A549 (cell line): ENCODE measurements around the gene C1orf141.

Experiments used
- EP300 ChIP-seq, 2 experiments: fragments of >200 bp; sonication (Bioruptor Twin); formaldehyde crosslinking; IDR thresholded peaks; 2 replicates in 1 of 2; 3 replicates in 1 of 2; pipeline ENCODE4 v1.6.1; 2016 to 2017
- FOSB ChIP-seq: fragments of 250-450 bp; sonication (Bioruptor Pico); IDR thresholded peaks from 2 replicates; pipeline ENCODE4 v1.5.0; 2020; ENCODE audit warnings: mild to moderate bottlenecking, moderate library complexity
- HOXB13 ChIP-seq: fragments of 250-450 bp; sonication (Bioruptor Pico); IDR thresholded peaks from 2 replicates; pipeline ENCODE4 v1.5.0; 2020; ENCODE audit warnings: low read depth, mild to moderate bottlenecking, moderate library complexity
- JUN ChIP-seq, 2 experiments: fragments of >200 bp; sonication (Bioruptor Twin); formaldehyde crosslinking; IDR thresholded peaks; 2 replicates in 1 of 2; 3 replicates in 1 of 2; pipeline ENCODE4 v1.6.1; 2016 to 2017
- MYC ChIP-seq: IDR thresholded peaks from 2 replicates; pipeline ENCODE4 v1.6.1; 2012; ENCODE audit warnings: mild to moderate bottlenecking, inconsistent platforms, low read length, improper control_type of control experiment, borderline replicate concordance
- POLR2A ChIP-seq: IDR thresholded peaks from 2 replicates; pipeline ENCODE4 v1.6.1; 2012; ENCODE audit warnings: mild to moderate bottlenecking, low read length
- POLR2AphosphoS2 ChIP-seq: conservative IDR thresholded peaks from 2 replicates; pipeline ENCODE4 v1.6.1; 2012; ENCODE audit warnings: low read length, improper control_type of control experiment, inconsistent platforms
- SREBF2 ChIP-seq: fragments of 450-650 bp; IDR thresholded peaks from 2 replicates; pipeline ENCODE4 v1.6.1; 2014; ENCODE audit warnings: mild to moderate bottlenecking, moderate library complexity
- ZFP36 ChIP-seq: fragments of 450-650 bp; IDR thresholded peaks from 2 replicates; pipeline ENCODE4 v1.6.1; 2014; ENCODE audit warnings: borderline replicate concordance; ENCODE audit not compliant: partially characterized antibody
- TF ChIP-seq, protein P1 (sequence below): fragments of >200 bp; sonication (Bioruptor Twin); formaldehyde crosslinking; IDR thresholded peaks from 3 replicates; pipeline ENCODE4 v1.5.1; 2016
- TF ChIP-seq, protein P2 (sequence below): fragments of 200-600 bp; sonication (generic); IDR thresholded peaks from 2 replicates; pipeline ENCODE4 v1.6.1; 2016; ENCODE audit warnings: antibody characterized with exemption, mild to moderate bottlenecking, moderate library complexity

DNA sequence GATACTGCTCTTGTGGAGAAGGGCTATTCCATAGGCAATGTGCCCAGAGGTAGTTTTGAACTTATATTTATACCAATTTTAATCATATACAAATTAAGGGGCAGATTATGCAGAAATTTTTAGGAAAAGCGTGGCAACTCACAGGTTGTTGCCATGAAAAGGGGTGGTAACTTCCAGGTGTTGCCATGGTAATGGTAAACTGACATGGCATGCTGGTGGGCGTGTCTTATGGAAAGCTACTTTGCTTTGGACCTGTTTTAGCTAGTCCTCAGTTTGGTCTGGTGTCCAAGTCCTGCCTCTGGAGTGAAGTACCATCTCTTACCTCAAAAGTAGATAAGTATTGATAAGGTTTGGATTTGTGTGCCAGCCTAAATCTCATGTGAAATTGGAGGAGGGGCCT, 23.6 kb upstream of the C1orf141 start:
- TF ChIP-seq MYC (no peak), POLR2AphosphoS2 (no peak), SREBF2 (no peak), ZFP36 (no peak), POLR2A (no peak), JUN (IDR thresholded peaks at IDR 0.05) (no peak), EP300 (IDR thresholded peaks at IDR 0.05) (no peak), FOSB (CRISPR knock-in tag) (no peak), HOXB13 (no peak)
- TF ChIP-seq, protein P1, sequence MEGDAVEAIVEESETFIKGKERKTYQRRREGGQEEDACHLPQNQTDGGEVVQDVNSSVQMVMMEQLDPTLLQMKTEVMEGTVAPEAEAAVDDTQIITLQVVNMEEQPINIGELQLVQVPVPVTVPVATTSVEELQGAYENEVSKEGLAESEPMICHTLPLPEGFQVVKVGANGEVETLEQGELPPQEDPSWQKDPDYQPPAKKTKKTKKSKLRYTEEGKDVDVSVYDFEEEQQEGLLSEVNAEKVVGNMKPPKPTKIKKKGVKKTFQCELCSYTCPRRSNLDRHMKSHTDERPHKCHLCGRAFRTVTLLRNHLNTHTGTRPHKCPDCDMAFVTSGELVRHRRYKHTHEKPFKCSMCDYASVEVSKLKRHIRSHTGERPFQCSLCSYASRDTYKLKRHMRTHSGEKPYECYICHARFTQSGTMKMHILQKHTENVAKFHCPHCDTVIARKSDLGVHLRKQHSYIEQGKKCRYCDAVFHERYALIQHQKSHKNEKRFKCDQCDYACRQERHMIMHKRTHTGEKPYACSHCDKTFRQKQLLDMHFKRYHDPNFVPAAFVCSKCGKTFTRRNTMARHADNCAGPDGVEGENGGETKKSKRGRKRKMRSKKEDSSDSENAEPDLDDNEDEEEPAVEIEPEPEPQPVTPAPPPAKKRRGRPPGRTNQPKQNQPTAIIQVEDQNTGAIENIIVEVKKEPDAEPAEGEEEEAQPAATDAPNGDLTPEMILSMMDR = no peak
- TF ChIP-seq, protein P2, sequence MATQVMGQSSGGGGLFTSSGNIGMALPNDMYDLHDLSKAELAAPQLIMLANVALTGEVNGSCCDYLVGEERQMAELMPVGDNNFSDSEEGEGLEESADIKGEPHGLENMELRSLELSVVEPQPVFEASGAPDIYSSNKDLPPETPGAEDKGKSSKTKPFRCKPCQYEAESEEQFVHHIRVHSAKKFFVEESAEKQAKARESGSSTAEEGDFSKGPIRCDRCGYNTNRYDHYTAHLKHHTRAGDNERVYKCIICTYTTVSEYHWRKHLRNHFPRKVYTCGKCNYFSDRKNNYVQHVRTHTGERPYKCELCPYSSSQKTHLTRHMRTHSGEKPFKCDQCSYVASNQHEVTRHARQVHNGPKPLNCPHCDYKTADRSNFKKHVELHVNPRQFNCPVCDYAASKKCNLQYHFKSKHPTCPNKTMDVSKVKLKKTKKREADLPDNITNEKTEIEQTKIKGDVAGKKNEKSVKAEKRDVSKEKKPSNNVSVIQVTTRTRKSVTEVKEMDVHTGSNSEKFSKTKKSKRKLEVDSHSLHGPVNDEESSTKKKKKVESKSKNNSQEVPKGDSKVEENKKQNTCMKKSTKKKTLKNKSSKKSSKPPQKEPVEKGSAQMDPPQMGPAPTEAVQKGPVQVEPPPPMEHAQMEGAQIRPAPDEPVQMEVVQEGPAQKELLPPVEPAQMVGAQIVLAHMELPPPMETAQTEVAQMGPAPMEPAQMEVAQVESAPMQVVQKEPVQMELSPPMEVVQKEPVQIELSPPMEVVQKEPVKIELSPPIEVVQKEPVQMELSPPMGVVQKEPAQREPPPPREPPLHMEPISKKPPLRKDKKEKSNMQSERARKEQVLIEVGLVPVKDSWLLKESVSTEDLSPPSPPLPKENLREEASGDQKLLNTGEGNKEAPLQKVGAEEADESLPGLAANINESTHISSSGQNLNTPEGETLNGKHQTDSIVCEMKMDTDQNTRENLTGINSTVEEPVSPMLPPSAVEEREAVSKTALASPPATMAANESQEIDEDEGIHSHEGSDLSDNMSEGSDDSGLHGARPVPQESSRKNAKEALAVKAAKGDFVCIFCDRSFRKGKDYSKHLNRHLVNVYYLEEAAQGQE = no peak
